ENCODE results near the gene NMB.

The NMB gene

GRCh38 chr15:84611631-84612030, 46.4 kb downstream of the NMB start:
- DNase-seq (ENCODE audit: low spot score) = no peak

GRCh38 chr15:84609818-84610525, 48.0 kb downstream of the NMB start:
- DNase-seq (ENCODE audit: low spot score) = no peak

GRCh38 chr15:84608707-84609284, 49.2 kb downstream of the NMB start:
- DNase-seq (ENCODE audit: low spot score) = no peak

- DNase-seq (ENCODE audit: low spot score) = no peak
Observed at GRCh38 chr15:84606653-84607120, 51.3 kb downstream of the NMB start.

- no peak for DNase-seq (ENCODE audit: low spot score)
Observed at GRCh38 chr15:84605554-84605882, 52.5 kb downstream of the NMB start.
